HG03378 (cell line): ENCODE results near the gene PCNX2.

ENCODE experiments used
- ATAC-seq: cut with Tn5 transposase; IDR thresholded peaks from one replicate; pipeline ENCODE4 v1.9.1; 2021; ENCODE audit warnings: mild to moderate bottlenecking, moderate library complexity; ENCODE audit not compliant: unreplicated experiment

PCNX2 gene

DNA sequence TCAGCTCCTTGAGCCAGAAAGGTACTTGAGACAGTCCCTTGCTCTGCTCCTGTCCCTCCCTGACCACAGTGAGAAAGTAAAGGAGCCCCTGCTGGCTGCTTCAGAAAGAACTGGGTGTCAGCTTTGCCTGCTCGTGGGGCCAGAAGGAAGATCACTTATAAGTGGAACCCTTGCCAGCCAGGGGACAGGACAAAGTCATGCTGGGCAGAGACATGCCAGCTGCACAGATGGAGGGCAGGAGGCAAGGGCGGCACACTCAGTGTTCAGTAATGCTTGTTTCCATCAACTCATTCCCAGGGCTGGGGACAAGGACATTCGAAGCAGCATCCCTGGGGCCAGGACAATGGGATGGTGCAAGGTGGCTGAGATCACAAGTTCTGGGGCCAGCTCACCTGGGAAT, 303.3 kb downstream of the PCNX2 start:
- no peak for ATAC-seq

DNA sequence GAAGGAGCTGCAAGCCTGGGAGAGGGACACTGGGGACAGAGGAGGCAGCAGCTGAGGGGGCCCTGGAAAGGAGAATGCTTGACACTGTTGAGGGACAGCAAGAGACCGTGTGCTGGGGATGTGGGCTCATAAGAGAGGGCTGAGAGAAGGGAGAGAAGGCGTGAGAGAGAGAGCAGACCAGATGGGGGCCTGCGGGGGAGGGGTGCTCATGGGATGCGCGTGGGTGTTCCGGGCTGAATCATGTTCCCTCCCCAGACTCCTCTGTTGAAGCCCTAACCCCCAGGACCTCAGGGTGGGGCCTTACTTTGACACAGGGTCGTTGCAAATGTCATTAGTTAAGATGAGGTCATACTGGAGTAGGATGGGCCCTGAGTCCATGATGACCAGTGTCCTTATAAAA, 304.3 kb downstream of the PCNX2 start:
- ATAC-seq: no peak

DNA sequence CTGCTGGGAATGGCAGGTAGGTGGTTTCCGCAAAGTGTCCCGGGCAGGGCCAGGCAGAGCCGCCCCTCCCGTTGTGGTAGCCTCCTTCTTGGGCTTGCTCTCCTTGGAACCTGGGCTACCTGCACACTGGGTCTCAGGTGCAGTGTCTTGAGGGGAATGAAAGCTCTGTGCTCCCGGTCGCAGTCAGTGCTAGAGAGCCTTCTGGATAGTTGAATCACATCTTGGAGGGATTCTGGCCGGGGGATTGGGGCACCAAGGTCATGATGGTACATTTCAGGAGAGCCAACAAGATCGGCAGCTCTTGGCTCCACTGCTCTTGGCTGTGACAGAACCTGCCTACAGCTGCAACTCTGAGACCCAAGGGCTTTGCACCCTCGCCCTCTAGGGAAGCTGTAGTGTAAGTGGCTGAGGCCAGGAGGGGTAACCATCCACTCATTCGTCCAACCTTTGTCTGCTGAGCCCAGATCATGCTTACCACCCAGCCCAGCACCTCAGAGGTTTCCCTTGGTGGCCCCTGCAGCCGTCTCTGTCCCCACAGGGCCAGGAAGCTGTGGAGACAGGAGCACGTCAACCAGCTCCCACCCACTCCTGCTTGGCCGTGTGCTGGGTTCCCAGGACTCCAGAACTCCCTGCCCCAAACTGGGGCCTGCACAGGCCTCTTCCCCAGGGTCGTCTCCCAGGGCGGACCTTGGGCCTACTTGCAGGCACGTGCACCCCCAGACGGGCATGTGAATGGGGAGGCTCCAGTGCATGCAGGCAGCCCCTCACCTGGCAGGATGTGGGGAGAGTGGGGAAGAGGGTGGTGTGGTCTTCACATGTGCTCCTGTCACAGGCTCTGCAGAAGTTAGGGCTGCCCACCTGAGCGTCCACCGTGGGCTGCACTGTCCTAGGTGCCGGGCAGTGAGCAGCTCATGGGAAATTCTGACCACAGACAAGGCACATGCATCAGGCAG, 305.1 kb downstream of the PCNX2 start:
- ATAC-seq: no peak

DNA sequence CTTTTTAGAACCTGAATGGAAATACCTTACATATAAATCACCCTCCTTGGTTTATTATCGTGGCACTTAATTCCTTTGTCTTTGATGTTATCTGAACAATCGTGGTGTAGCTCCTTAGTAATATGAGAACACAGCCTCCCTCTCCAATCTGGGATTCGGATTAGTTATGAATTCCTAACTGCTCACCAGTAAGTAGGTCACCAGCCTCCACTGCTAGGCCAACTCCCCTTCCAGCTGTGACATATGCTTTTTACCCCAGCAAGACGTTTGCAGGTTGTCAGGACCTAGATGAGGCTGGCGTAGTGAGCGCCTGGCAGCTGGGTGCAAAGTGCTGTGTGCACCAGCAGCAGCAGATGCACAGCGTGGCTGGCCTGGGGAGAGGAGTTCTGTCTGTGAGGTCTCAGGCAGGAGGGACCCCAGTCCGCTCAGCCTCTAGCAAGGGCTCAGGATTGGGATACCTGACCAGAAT, 306.9 kb downstream of the PCNX2 start:
- ATAC-seq: no peak

DNA sequence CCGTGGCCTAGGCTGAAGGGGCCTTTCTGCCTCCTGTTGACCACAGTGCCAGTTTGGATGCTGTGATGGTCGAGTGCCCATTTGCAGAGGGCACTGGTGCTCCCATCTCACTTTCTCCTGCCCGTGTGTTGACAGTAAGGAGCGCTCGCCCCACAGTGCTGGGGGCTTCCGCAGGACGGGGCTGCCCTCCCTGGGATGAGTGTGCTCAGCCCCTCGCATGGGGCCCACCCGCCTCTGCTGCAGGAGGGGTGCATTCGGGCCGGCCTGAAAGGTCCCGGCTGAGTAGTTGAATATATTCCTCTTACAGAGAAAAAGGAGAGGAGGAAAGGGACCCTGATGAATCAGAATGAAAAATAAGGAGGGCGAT, 307.8 kb downstream of the PCNX2 start:
- ATAC-seq: no peak

DNA sequence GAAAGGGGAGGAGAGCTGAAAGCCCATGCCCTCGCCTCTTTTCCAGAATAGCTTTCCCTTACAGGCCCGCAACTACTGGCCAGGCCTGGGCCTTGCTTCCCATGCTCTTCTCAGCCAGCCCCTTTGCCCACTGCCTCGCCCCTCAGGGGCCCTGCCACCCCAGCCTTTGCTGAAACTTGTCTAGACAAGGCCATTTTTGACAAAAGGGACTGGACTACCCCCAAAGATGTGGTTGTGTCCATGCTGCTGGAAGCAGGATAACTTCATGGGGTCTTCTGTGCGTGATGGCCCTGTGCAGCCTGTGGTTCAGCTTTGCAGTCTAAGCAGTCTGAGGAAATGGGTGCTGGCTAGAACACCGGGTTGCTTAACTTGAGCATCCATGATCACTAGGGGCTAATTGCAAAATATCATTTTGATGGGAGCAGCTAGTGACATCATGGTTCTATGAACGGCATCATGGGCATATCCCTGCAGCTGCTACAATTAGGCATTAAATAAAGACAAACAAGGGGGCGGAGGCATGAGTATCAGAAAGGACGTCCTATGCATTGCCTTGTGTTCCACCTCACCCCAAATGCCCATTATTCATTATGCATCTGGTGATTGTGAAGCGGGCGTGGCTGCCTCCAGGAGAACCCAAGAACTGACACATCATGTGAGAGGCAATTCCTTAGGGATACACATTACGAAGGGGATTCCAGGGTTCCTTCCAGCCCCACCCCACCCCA, 308.3 kb downstream of the PCNX2 start:
- ATAC-seq: no peak

DNA sequence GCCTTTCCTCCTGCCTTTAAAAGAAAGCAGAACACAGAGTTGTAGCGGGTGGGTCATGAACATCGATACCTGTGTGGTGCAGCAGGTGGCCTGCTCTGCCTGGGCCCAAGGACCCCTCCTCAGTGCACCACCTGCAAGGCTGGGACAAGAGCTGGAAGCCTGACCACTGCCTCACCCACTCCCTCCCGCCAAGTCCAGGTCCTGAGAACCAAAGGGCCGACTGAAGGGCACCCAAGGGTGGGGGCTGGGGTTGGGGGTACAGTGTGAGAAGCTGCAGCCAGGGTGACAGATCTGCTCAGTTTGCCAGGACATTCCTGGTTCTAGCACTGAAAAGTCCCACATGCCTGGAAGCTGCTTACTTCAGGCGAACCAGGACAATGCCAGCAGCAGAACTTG, 309.0 kb downstream of the PCNX2 start:
- no peak for ATAC-seq

DNA sequence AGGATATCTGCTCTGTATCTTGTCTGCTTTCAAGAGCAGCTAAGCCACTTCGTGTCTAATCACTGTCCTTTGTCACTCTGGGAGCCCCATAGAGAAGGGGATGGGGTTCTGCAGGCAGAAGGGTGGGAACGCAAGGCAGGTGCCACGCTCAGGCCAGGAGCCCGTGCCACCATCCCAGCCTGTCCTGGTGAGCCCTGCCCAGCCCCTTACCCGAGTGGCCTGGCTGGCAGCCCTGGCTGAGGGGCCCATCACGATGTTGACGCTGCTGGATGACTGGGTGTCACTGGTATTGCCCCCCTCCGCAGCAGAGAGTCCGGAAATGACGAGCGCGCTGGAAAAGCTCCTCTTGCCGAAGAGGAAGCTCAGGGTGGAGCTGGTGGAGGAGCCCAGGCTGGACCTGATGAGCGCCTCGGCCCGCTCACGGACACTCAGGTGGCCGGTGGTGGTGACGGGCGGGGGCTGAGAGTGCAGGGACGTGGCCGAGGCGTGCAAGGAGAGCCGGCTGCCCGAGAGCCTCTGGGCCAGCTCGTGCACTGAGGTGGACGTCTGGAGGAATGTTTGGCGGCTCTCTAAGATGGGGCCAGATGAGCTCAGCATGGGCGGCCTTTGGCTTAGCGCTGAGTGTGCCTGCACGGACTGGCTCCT, 309.5 kb downstream of the PCNX2 start:
- no peak for ATAC-seq

DNA sequence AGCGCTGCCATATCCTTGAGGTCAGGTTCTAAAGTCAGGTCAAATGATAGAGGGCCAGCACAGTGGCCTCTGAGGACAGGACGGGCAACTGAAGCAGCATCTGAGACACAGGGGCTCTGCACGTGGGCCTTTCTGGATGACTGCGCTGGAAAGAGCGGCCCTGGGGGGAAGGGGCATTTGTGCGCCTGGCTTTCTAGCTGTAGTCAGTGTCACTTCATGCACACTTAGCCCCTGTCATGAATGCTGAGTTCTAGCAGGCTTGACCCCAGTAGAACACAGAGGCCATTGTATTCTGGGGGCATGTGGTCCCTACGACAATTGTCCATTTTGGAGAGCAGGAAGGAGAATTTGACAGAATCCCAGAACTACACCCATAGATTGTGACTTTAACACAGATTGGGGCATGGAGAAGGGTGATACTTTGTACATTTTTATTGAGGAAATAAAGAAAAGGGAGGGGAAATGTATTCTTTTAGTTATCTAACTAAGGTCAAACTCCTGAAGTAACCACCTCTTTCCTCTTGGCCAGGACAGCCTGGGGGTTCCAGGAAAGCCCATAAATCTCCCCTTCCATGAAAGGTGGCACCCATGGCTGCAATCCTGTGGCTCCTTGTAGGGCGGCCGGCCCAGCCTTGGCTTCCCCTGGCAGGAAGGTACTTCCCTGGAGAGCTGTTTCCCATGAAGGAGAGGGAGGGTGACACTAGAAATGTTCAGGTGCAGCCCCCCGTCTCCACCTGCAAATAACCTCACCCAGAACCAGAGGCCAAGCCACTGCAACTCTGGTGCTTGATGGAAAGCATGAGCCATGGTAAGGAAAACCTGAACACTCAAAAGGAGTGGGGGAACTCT, 310.7 kb downstream of the PCNX2 start:
- ATAC-seq: no peak

DNA sequence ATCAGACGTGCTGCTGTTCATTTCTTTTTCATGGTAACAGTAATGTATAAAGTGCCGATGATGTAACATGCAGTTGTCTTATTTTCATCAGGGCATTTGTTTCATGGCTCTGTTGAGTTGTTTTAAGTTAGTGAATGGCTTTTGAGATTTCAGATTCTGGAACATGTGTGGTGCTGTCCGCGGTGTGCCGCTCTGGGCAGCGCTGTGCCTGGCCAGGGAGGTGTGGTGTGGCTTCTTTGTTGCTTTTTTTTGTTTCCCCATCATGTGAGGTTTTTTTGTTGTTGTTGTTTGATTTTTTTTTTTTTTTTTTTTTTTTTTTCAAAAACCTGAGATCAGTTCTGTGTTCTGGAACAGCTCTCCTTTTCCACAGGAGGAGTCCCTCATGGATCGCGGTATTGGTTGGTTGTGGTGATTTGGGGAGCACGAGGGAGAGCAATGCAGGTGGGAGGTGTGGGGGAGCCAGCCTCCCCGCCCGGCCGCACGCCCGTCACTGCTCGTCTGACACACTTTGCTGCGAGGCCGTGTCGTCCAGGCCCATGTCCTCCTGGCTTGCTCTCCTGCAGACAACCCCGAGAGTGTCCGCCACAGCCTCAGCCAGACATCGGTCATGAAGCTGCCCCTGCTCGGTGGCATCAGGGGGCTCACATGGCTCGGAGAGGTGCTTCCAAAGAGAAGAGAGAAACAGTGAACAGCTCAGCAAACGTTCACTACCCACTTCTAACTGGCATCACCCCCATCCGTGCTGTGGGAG, 311.5 kb downstream of the PCNX2 start:
- ATAC-seq: no peak

DNA sequence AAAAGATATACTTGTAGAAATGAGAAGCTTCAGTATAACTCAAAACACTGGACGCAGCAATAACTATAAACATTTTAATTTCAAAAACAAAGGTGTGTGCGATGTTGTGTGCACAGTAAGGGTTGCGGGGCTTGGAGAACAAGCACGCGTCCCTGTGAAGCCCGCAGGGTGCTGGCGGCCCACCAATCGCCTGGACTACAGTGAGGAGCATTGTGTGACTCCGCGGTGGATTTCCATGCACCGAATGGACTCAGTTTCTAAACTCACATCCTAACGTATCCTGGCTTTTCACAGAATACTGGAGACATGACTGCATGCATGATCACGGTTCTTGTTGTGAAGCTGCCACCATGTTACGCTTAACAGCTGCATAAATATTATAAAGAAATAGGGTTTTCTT, 312.1 kb downstream of the PCNX2 start:
- no peak for ATAC-seq

DNA sequence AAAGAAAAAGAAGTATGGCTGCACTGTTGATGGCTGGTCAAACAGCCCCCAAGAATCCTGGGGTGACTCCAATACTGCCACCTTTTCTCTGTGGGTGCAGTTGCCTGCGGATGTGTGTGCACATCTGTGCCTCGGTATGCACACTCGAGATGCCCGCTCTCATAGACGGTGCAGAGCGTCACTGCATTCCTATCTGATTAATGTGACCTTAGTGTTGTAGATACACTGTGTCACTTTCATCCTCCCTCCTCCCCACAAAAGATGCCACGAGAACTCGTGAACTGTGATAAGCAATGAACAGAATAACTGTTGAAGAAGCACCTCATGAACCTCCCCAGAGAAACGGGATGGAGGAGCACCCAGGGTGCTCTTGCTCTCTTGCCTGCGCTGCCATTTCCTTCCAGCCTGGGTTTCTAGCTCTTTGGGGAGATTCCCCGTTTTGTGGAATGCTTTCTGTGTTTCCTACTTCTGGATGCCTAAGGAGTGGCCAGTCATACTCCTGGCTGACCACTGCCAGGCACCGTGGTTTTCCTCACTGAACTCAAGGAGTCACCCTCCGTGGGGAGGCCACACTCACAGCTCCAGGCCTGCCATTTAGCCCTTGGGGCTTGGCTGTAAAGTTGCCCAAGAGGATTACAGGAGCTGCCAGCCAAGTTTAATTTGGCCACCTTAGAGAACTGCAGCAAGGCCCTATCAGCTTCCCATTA, 313.1 kb downstream of the PCNX2 start:
- ATAC-seq: no peak

DNA sequence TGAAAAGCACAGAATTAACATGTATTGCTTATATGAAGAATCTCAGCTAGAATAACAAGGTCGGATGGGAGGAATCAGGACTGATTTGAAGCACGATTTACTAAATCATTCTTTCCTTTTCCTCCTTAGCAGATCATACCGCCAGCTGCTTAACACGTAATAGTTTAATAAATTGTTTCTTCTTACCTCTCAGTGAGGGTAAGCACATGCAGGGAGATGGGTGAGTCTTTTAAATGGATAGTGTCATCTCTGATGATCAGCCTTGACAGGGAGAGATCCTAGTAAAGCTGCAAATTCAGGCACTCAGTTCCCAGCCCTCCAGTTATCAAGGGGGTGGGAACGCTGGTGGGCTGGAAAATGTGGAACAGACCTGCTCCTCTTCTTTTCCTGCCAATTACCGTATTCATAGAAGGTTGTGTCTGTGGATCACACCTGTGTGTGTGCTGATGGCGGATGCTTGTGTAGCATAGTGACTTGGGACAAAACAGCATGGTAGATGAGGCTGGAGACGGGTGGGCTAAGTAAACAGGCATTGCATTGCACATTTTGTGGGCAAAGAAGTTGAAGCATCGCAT, 314.5 kb downstream of the PCNX2 start:
- no peak for ATAC-seq

DNA sequence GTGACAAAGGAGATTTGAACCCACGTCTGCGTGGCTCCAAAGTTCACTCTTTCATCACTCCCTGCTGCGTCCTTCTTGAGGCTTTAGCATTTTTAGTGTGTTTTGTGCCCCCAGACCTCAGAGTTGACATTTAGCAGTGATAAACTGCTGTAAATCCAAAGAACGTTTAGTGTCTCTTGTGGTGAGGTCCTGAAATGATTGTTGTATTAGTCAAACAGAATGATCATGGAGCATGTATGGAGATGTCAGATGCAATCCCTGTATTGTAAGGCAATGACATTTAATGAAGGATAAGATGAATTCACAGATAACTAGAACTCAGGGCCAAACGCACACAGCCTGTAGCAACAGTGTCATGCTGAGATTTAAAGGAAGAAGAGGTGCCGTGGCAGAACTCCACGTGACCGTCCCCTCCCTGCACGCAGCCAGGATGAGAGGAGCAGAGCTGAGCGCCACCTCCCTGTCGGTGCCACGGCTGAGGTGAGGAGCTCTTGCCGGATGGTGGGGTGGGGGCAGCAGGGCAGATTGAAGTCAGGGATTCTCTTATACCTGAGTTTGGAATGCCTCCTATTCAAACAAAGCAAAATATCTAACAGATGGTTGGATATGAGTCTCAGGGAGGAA, 315.1 kb downstream of the PCNX2 start:
- no peak for ATAC-seq

DNA sequence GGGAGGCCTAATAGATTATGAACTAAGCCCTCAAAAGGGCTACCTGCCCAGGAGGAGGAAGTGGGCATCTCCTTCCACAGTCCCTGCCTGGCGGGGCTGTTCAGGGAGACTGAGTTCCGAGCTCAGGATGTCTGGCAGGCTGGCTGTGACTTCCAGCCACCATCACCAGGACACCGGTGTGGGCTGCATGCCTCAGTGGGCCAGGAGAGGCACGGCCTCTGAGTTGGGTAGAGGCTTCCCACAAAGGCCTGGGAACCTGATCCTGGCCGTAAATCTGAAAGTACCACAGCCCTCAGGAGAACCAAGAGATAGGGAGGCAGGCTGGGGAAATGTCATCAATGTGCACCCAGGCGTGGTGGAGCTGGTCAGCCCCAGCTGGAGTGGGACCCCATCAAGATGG, 316.0 kb downstream of the PCNX2 start:
- ATAC-seq: no peak

DNA sequence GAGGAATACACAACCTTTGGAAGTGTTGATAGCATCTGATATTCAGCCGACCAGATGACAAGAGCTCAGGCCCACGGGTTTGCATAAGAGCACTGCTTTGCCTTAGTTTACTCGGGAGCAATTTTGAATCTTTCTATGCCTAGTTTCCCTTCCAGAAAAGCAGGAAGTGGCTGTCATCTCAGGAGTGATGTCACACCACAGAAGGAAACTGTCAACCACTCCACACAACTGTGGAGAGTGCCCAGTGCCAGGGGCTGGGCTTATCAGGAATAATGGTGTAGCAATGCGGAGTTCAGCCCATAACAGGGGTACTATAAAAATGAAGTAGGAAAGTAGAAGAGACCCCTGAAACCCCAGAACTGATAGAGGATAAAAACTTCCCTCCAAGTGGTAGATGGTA, 316.7 kb downstream of the PCNX2 start:
- no peak for ATAC-seq

DNA sequence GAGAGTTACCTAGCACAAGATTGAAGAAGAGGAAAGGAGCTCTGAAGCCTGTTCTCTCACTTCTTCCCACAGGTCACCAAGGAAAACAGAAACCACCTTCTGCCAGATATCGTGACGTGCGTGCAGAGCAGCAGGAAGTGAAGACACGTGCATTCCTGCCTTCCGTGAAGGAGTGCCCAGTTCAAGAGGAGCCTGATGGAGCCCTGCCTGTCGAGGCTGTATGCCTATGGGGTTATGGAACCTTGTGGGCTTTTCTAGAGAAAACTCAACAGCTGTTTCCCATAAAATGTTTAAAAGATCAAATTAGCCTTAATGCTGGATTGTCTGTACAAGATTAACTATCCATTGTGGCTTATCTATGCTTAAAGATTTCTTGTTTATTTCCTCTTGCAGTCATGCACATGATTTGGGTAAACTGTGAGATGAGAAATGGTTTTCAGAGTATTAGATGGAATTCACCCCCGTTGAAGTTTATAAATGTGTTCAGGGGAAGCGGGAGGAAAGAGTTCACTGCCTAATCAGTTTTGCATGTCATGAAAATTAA, 317.4 kb downstream of the PCNX2 start:
- no peak for ATAC-seq

DNA sequence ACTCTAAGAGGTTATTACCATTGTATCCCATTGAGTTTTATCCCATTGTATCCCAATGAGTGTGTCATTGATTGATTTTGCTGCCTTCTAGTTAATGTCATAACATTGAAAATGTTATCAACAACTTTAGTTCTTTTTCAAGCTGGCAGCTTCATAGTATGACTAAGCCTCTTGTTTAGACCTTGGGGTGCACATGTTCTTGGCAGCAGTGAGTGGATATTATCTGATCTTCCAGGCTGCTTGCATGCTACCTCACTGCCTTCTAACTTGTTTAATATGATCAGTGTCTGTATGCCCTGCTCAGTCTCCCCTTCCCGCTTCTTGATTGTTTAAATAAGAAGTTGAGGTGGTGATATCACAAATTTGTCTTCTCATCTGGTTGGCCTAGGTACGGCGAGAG, 320.6 kb downstream of the PCNX2 start:
- no peak for ATAC-seq
